PFSK-1 (cell line): ENCODE data around the gene RALGAPA2.

Experiments used
- FOXP2 ChIP-seq: optimal IDR thresholded peaks from 2 replicates; pipeline ENCODE3; 2011; ENCODE audit warnings: borderline replicate concordance, control low read depth, inconsistent platforms; ENCODE audit not compliant: insufficient read depth; ENCODE audit errors: extremely low read length, extremely low read depth
- POLR2AphosphoS5 ChIP-seq: IDR thresholded peaks from 2 replicates; pipeline ENCODE4 v1.6.1; 2012; ENCODE audit warnings: low read depth, mild to moderate bottlenecking, control low read depth, low read length, moderate library complexity
- SIN3A ChIP-seq: IDR thresholded peaks from 2 replicates; pipeline ENCODE4 v1.6.1; 2012; ENCODE audit warnings: mild to moderate bottlenecking, low read length, moderate library complexity, borderline replicate concordance; ENCODE audit not compliant: insufficient read depth
- TAF1 ChIP-seq: IDR thresholded peaks from 2 replicates; pipeline ENCODE4 v1.6.1; 2012; ENCODE audit warnings: low read length, control low read depth, borderline replicate concordance; ENCODE audit not compliant: insufficient read depth
- TF ChIP-seq, protein P1 (sequence below), 2 experiments: IDR thresholded peaks; 2 replicates each; pipeline versions ENCODE4 v1.6.1 to v1.8.0; 2011 to 2012; ENCODE audit warnings: low read depth in 2 of 2, low read length in 2 of 2, control low read depth in 1 of 2, inconsistent platforms in 1 of 2, mild to moderate bottlenecking in 1 of 2, moderate library complexity in 1 of 2; ENCODE audit not compliant: insufficient read depth in 1 of 2

The RALGAPA2 gene

GRCh38 chr20:20638878-20639277 lies 73.6 kb downstream of the RALGAPA2 start:
- TF ChIP-seq SIN3A (no peak), TAF1 (no peak), FOXP2 (no peak)

GRCh38 chr20:20637998-20638725 lies 74.3 kb downstream of the RALGAPA2 start:
- no peak for TF ChIP-seq TAF1
- TF ChIP-seq, protein P1, sequence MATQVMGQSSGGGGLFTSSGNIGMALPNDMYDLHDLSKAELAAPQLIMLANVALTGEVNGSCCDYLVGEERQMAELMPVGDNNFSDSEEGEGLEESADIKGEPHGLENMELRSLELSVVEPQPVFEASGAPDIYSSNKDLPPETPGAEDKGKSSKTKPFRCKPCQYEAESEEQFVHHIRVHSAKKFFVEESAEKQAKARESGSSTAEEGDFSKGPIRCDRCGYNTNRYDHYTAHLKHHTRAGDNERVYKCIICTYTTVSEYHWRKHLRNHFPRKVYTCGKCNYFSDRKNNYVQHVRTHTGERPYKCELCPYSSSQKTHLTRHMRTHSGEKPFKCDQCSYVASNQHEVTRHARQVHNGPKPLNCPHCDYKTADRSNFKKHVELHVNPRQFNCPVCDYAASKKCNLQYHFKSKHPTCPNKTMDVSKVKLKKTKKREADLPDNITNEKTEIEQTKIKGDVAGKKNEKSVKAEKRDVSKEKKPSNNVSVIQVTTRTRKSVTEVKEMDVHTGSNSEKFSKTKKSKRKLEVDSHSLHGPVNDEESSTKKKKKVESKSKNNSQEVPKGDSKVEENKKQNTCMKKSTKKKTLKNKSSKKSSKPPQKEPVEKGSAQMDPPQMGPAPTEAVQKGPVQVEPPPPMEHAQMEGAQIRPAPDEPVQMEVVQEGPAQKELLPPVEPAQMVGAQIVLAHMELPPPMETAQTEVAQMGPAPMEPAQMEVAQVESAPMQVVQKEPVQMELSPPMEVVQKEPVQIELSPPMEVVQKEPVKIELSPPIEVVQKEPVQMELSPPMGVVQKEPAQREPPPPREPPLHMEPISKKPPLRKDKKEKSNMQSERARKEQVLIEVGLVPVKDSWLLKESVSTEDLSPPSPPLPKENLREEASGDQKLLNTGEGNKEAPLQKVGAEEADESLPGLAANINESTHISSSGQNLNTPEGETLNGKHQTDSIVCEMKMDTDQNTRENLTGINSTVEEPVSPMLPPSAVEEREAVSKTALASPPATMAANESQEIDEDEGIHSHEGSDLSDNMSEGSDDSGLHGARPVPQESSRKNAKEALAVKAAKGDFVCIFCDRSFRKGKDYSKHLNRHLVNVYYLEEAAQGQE (IDR thresholded peaks at IDR 0.05; ENCODE audit: insufficient read depth in 1 of 2, low read depth in 2 of 2, low read length in 2 of 2), result no peak
- TF ChIP-seq POLR2AphosphoS5, result no peak
- no peak for TF ChIP-seq FOXP2
- no peak for TF ChIP-seq SIN3A

DNA sequence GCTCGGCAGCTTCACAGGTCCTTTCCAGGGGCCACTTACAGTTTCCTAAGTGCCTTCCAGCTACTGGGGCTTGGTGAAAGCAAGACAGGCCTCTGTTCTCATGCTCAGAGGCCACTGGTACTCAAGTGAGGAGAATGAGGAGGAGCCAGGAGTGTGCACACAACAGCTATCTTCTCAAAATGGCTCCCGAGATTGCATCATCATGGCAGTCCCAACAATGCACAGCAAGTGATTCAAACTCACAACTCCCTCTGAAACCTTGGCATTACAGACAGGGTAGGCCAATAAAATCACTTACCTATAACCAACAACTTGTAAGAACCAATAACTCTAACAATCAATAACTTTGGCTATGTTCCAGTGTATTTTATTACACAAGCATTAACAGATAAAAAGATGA lies 77.4 kb downstream of the RALGAPA2 start:
- TF ChIP-seq SIN3A, result no peak
- TF ChIP-seq FOXP2, result no peak
- TF ChIP-seq TAF1, result no peak
- TF ChIP-seq POLR2AphosphoS5, result no peak
- TF ChIP-seq, protein P1 (IDR thresholded peaks at IDR 0.05; ENCODE audit: insufficient read depth in 1 of 2, low read depth in 2 of 2, low read length in 2 of 2), result no peak

DNA sequence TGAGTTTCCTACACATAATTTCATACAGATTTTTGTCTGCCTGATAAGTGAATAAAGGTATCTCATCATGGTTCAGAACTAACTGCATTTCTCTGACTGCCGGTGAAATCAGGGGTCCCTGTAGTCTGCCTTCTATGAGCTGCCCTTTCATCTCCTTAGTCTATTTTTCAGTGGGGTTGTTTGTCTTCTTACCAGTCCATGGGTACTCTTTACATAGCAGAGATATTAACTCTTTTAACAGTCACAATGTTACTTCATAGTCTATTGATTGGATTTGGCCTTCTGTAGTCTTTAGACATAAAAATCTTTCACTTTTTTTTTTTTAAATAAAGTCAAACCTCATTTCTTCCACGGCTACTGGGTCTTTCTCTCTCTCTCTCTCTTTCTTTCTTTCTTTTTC lies 79.8 kb downstream of the RALGAPA2 start:
- TF ChIP-seq, protein P1 (IDR thresholded peaks at IDR 0.05; ENCODE audit: insufficient read depth in 1 of 2, low read depth in 2 of 2, low read length in 2 of 2), result no peak
- no peak for TF ChIP-seq FOXP2

DNA sequence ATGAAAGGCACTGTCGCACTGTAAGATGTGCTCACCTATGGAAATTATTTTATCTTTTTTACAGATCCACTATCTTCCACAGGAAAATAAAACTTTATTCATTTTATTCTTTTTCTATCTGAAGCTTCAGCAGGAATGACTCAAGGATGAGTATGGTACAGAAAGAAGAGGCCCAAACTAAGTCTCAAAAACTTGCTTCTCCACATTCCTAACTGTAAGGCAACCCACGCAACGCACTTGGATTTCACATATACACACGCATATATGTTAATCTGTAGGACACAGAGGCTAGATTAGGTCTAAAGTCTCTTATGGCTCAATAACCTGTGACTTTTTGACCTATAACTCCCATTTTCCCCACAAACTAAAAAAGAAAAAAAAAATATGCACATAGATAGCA lies 81.9 kb downstream of the RALGAPA2 start:
- TF ChIP-seq FOXP2 (no peak), TAF1 (no peak), POLR2AphosphoS5 (no peak), SIN3A (no peak)
- TF ChIP-seq, protein P1 (IDR thresholded peaks at IDR 0.05; ENCODE audit: insufficient read depth in 1 of 2, low read depth in 2 of 2, low read length in 2 of 2), result no peak
